Uterus (tissue), 2 donors: ENCODE results near the gene ITIH4.

ENCODE experiments used
- CTCF ChIP-seq, 4 experiments: fragments of 200-600 bp in 2 of 4; fragments of 450-650 bp in 2 of 4; sonication (generic) in 2 of 4; IDR thresholded peaks; one replicate each; pipeline ENCODE4 v1.5.1; 2016 to 2019; ENCODE audit warnings: antibody characterized with exemption in 4 of 4, mild to moderate bottlenecking in 2 of 4, moderate library complexity in 1 of 4
- POLR2A ChIP-seq, 2 donors: fragments of 450-650 bp; IDR thresholded peaks; one replicate each; pipeline ENCODE4 v1.6.1; 2016; ENCODE audit warnings: antibody characterized with exemption in 2 of 2, mild to moderate bottlenecking in 1 of 2, moderate library complexity in 1 of 2

- TF ChIP-seq CTCF (IDR thresholded peaks at IDR 0.05): no peak
- no peak for TF ChIP-seq POLR2A (IDR thresholded peaks at IDR 0.05)
Observed at GRCh38 chr3:52843108-52843865, 12.8 kb upstream of the ITIH4 start.
